GM12878 (cell line): ENCODE data around the gene OSBPL7. TPM values are rescaled to one million over a fixed set of nuclear protein-coding genes. Genes with fewer than 3 reads are reported as not detected.

Source experiments
- ATAC-seq: fragments of 200-7000 bp; cut with Tn5 transposase; 3 replicates; pipeline ENCODE4 v1.9.1; 2020; ENCODE audit warnings: mild to moderate bottlenecking, moderate library complexity
- BruUV-seq: library from RNA; stranded (reverse); fragments of 400-500 nt; replicated peaks from 2 replicates; lab custom pipeline; 2021; lab: Mats Ljungman, UMichigan
- CTCF ChIA-PET: fragments of 300-600 bp; sonication (Branson Sonifier 250); formaldehyde crosslinking; extraction: SDS; loops from one replicate; lab custom pipeline; 2021; ENCODE audit warnings: inconsistent platforms; lab: Yijun Ruan, JAX
- POLR2A ChIA-PET: fragments of 350-600 bp; formaldehyde crosslinking; extraction: SDS; loops from one replicate; lab custom pipeline; 2021; ENCODE audit warnings: inconsistent platforms; lab: Charles Lee
- RAD21 ChIA-PET: fragments of 300-600 bp; sonication (Branson Sonifier 250); formaldehyde crosslinking; loops from one replicate; lab custom pipeline; 2023; ENCODE audit warnings: antibody characterized with exemption; ENCODE audit not compliant: unreplicated experiment; lab: Charles Lee
- SMC1A ChIA-PET: fragments of 300-600 bp; sonication (Branson Sonifier 250); formaldehyde crosslinking; loops from one replicate; lab custom pipeline; 2023; ENCODE audit not compliant: unreplicated experiment, uncharacterized antibody; lab: Charles Lee
- DNase-seq: peaks from one replicate; pipeline ENCODE4 v3.0.0-alpha.2; 2011; ENCODE audit warnings: low read depth, low spot score
- FAIRE-seq: peaks from 3 replicates; lab custom pipeline; 2011; peaks lifted over from hg19 to GRCh38; lab: Jason Lieb, UNC
- H2AFZ ChIP-seq: 2 replicates; pipeline ENCODE4 v1.6.0; 2011; ENCODE audit warnings: low read depth, low read length, control low read depth; ENCODE audit not compliant: control insufficient read depth
- H3K27ac ChIP-seq: 2 replicates; pipeline ENCODE4 v1.5.1; 2011; ENCODE audit warnings: control low read depth; ENCODE audit not compliant: control insufficient read depth, insufficient read depth
- H3K27me3 ChIP-seq, 2 experiments: replicated peaks in 1 of 2; 2 replicates each; pipeline versions ENCODE4 v1.6.0 to v1.6.1; 2011; ENCODE audit warnings: low read length in 1 of 2; ENCODE audit not compliant: control insufficient read depth in 2 of 2, insufficient read depth in 2 of 2
- H3K36me3 ChIP-seq, 2 experiments: 2 replicates each; pipeline ENCODE4 v1.5.1; 2011; ENCODE audit warnings: low read length in 1 of 2; ENCODE audit not compliant: control insufficient read depth in 2 of 2, insufficient read depth in 2 of 2
- H3K4me1 ChIP-seq: 2 replicates; pipeline ENCODE4 v1.6.1; 2011; ENCODE audit warnings: mild to moderate bottlenecking, low read length, moderate library complexity, mixed read lengths; ENCODE audit not compliant: control insufficient read depth, insufficient read depth
- H3K4me2 ChIP-seq: 2 replicates; pipeline ENCODE4 v1.6.0; 2011; ENCODE audit warnings: control low read depth; ENCODE audit not compliant: control insufficient read depth, insufficient read depth
- H3K4me3 ChIP-seq: fragments of 200-600 bp; sonication (generic); 2 replicates; pipeline ENCODE4 v1.5.1; 2016
- H3K79me2 ChIP-seq: 2 replicates; pipeline ENCODE4 v1.6.0; 2011; ENCODE audit warnings: low read length; ENCODE audit not compliant: control insufficient read depth, insufficient read depth
- H3K9ac ChIP-seq: 2 replicates; pipeline ENCODE4 v1.8.0; 2011; ENCODE audit warnings: low read length, control low read depth, mixed read lengths; ENCODE audit not compliant: control insufficient read depth, insufficient read depth
- H3K9me3 ChIP-seq: replicated peaks from 3 replicates; pipeline ENCODE4 v1.5.1; 2011; ENCODE audit warnings: mild to moderate bottlenecking, low read length; ENCODE audit not compliant: control insufficient read depth, insufficient read depth
- H4K20me1 ChIP-seq: 2 replicates; pipeline ENCODE4 v1.6.0; 2011; ENCODE audit not compliant: control insufficient read depth, insufficient read depth
- ATF7 ChIP-seq: fragments of 450-650 bp; IDR thresholded peaks from 2 replicates; pipeline ENCODE4 v1.6.1; 2016; ENCODE audit warnings: low read depth, mild to moderate bottlenecking
- BACH1 ChIP-seq: fragments of 450-650 bp; IDR thresholded peaks from 2 replicates; pipeline ENCODE4 v1.6.1; 2017; ENCODE audit warnings: mild to moderate bottlenecking, borderline replicate concordance
- CBFB ChIP-seq: IDR thresholded peaks from 2 replicates; pipeline ENCODE4 v1.6.1; 2016; ENCODE audit warnings: antibody characterized with exemption, low read depth
- DPF2 ChIP-seq: fragments of 450-650 bp; IDR thresholded peaks from 2 replicates; pipeline ENCODE4 v1.6.1; 2017; ENCODE audit warnings: mild to moderate bottlenecking
- ESRRA ChIP-seq: IDR thresholded peaks from 2 replicates; pipeline ENCODE4 v1.6.1; 2012; ENCODE audit warnings: mild to moderate bottlenecking, low read length, improper control_type of control experiment
- FOXK2 ChIP-seq: fragments of 450-650 bp; IDR thresholded peaks from 2 replicates; pipeline ENCODE4 v1.6.1; 2017; ENCODE audit warnings: mild to moderate bottlenecking, moderate library complexity
- HCFC1 ChIP-seq: fragments of 150-350 bp; IDR thresholded peaks from 2 replicates; pipeline ENCODE4 v1.6.1; 2014; ENCODE audit warnings: low read length
- HDAC6 ChIP-seq: fragments of 200-600 bp; sonication (generic); IDR thresholded peaks from one replicate; pipeline ENCODE4 v1.8.0; 2017; ENCODE audit warnings: antibody characterized with exemption; ENCODE audit not compliant: unreplicated experiment
- HSF1 ChIP-seq: fragments of 150-350 bp; IDR thresholded peaks from 2 replicates; pipeline ENCODE4 v1.6.1; 2014; ENCODE audit warnings: mild to moderate bottlenecking, low read depth, low read length
- IRF4 ChIP-seq: IDR thresholded peaks from 2 replicates; pipeline ENCODE4 v1.6.1; 2011; ENCODE audit warnings: low read depth, low read length
- JUND ChIP-seq: IDR thresholded peaks from 2 replicates; pipeline ENCODE4 v1.6.1; 2012; ENCODE audit warnings: low read depth, mild to moderate bottlenecking, low read length, improper control_type of control experiment, moderate library complexity
- MEF2A ChIP-seq: IDR thresholded peaks from 2 replicates; pipeline ENCODE4 v1.6.1; 2011; ENCODE audit warnings: low read depth, mild to moderate bottlenecking, low read length, moderate library complexity; ENCODE audit not compliant: insufficient read depth
- MTA3 ChIP-seq: IDR thresholded peaks from 2 replicates; pipeline ENCODE4 v1.6.1; 2012; ENCODE audit warnings: low read length, inconsistent platforms, borderline replicate concordance
- SIX5 ChIP-seq: IDR thresholded peaks from 2 replicates; pipeline ENCODE4 v1.6.1; 2011; ENCODE audit warnings: mild to moderate bottlenecking, low read depth, low read length, moderate library complexity; ENCODE audit not compliant: severe bottlenecking
- SMARCA5 ChIP-seq: fragments of 450-650 bp; IDR thresholded peaks from 2 replicates; pipeline ENCODE4 v1.6.1; 2017; ENCODE audit warnings: mild to moderate bottlenecking
- SP1 ChIP-seq: IDR thresholded peaks from one replicate; pipeline ENCODE4 v1.6.1; 2011; ENCODE audit warnings: low read depth, low read length
- TARDBP ChIP-seq: IDR thresholded peaks from 2 replicates; pipeline ENCODE4 v1.6.1; 2016; ENCODE audit warnings: borderline replicate concordance
- USF1 ChIP-seq: IDR thresholded peaks from 2 replicates; pipeline ENCODE4 v1.6.1; 2011; ENCODE audit warnings: borderline replicate concordance, low read depth, mild to moderate bottlenecking, moderate library complexity, mixed read lengths, low read length; ENCODE audit not compliant: insufficient read depth; ENCODE audit errors: extremely low read length
- ZNF217 ChIP-seq: fragments of 450-650 bp; IDR thresholded peaks from 2 replicates; pipeline ENCODE4 v1.6.1; 2017; ENCODE audit warnings: antibody characterized with exemption, mild to moderate bottlenecking
- WGBS: methylation state at CpG from one replicate; pipeline ENCODE4 v1.1.6; 2016; ENCODE audit warnings: low lambda C conversion rate; ENCODE audit not compliant: insufficient replicate concordance, insufficient coverage; ENCODE audit errors: missing lambda C conversion rate; 5-methylcytosine and 5-hydroxymethylcytosine counted together
- in situ Hi-C: fragments of 300-500 bp; cut with MboI; formaldehyde crosslinking; loops from 9 replicates; pipeline ENCODE4 v1.14.3; 2018; ENCODE audit warnings: mixed read lengths
- intact Hi-C: fragments of 100-400 bp; cut with micrococcal nuclease; formaldehyde crosslinking; loops from one replicate; pipeline ENCODE4 v1.14.2; 2022; ENCODE audit not compliant: unreplicated experiment
- polyA plus RNA-seq, 11 experiments: library from polyadenylated mRNA; depleted of rRNA in 4 of 11; unstranded in 6 of 11; stranded (reverse) in 5 of 11; fragments of >200 nt; fragmentation: Nextera tagmentation in 4 of 11; fragmentation: Illumina TruSeq in 1 of 11; extraction: Ambion mirVana in 4 of 11; extraction: Trizol in 1 of 11; gene quantifications; 1 replicate in 1 of 11; 2 replicates in 10 of 11; pipeline versions ENCODE4 v1.2.1 to v1.2.3, GENCODE V29; 2011 to 2016; ENCODE audit warnings: inconsistent platforms in 2 of 11, missing spikeins in 2 of 11, low read depth in 1 of 11
- total RNA-seq, 4 experiments: library from RNA; depleted of rRNA in 3 of 4; stranded (reverse); fragments of >200 nt in 3 of 4; fragmentation: Illumina TruSeq in 1 of 4; extraction: Trizol in 1 of 4; gene quantifications; 2 replicates each; pipeline versions ENCODE4 v1.2.1 to v1.2.3, GENCODE V29; 2013 to 2021
- TF ChIP-seq, protein P1 (sequence below), 3 experiments: IDR thresholded peaks in 2 of 3; conservative IDR thresholded peaks in 1 of 3; 2 replicates each; pipeline ENCODE4 v1.5.1; 2011; ENCODE audit warnings: low read depth in 3 of 3, low read length in 3 of 3, mild to moderate bottlenecking in 3 of 3, control low read depth in 2 of 3, moderate library complexity in 2 of 3, inconsistent platforms in 1 of 3, mixed read lengths in 1 of 3; ENCODE audit not compliant: control insufficient read depth in 2 of 3, insufficient read depth in 1 of 3; ENCODE audit errors: extremely low read depth in 1 of 3

The OSBPL7 gene
- total and polyA plus RNA-seq, 10 of the 15 experiments (the other 5 are each of a cell fraction or from before 2014, with no cell fraction given), result 0.50 to 16.1 (median 6.7) TPM

- TF ChIP-seq USF1 (no peak), MEF2A (no peak), HDAC6 (no peak), SP1 (no peak), ESRRA (no peak), CBFB (no peak)
- TF ChIP-seq, protein P1, sequence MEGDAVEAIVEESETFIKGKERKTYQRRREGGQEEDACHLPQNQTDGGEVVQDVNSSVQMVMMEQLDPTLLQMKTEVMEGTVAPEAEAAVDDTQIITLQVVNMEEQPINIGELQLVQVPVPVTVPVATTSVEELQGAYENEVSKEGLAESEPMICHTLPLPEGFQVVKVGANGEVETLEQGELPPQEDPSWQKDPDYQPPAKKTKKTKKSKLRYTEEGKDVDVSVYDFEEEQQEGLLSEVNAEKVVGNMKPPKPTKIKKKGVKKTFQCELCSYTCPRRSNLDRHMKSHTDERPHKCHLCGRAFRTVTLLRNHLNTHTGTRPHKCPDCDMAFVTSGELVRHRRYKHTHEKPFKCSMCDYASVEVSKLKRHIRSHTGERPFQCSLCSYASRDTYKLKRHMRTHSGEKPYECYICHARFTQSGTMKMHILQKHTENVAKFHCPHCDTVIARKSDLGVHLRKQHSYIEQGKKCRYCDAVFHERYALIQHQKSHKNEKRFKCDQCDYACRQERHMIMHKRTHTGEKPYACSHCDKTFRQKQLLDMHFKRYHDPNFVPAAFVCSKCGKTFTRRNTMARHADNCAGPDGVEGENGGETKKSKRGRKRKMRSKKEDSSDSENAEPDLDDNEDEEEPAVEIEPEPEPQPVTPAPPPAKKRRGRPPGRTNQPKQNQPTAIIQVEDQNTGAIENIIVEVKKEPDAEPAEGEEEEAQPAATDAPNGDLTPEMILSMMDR (IDR thresholded peaks at IDR 0.05 in 2 of 3, conservative IDR thresholded peaks at IDR 0.05 in 1 of 3; ENCODE audit: control insufficient read depth in 2 of 3, extremely low read depth in 1 of 3, insufficient read depth in 1 of 3, low read depth in 3 of 3, low read length in 3 of 3), result no peak
Measured at GRCh38 chr17:47808830-47809480, 12.6 kb downstream of the OSBPL7 start (continued).

DNA sequence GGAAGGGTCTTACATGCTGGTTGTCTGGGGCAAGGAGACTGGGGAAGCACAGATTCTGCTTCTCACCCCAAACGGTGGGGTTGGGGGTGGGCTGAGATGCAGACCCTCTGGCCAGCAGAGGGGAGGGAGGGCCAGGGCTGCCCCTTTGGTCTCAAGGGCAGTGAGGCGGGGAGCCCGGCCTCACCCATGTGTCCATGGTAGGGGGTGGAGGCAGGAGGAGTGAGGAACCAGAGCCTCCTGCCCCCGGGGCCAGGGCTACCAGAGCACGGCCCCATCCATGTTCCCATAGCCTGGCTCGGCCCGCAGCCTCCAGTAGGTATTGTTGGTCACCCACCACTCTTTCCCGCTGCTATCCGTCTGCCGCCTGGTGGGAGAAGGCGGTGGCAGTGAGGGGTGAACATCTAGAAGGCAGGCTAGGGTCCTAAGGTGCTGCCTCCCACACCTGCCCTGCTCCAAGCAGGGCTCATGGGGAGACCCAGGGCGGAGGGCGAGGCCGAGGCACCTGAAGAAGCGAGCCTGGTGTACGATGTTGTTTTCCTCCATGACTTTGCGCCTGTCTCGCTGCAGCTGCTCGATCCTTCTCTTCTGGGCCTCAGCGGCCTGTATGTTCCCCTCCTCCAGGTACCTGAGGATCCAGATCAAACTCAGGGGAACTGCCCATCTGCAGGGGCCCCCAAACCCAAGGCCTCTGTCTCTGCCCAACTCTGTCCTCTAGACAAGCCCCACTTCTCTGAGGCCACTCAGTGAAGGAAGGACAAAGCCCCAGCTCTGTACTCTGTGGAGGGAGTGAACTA lies 13.4 kb downstream of the OSBPL7 start:
- no peak for FAIRE-seq
- Histone ChIP-seq H3K27ac (no peak overlapping the region), H3K4me2 (no peak overlapping the region), H3K4me1 (no peaks in the 10 kb centered on the region), H3K4me3 (no peak overlapping the region), H2AFZ (no peak overlapping the region), H3K27me3 (no peaks in the 10 kb centered on the region), H3K79me2 (no peaks in the 10 kb centered on the region), H3K36me3 (peaks cover 0 to 8% of the 10 kb centered on the region in 2 experiments; a peak in 3 of 4 replicates), H3K9ac (no peak overlapping the region), H3K9me3 (no peaks in the 10 kb centered on the region), H4K20me1 (no peaks in the 10 kb centered on the region)
- DNase-seq, result no peak
- WGBS, result 83% methylated on average over 20 of the region's 20 CpGs
- SMC1A ChIA-PET, result no interaction called here
- intact Hi-C loops (no loop called here), in situ Hi-C loops (loop anchor here (10.0 kb wide), 1 partner anchor 113 kb away; the partner anchor contains the start of gene TBKBP1)
- ATAC-seq, result no peak
- TSS peak; percentile 43 for BruUV-seq
- POLR2A ChIA-PET, result interaction anchor here (0.5 kb wide), 1 partner anchor 214 kb away, joined by 5 read pairs; no protein-coding TSS in a partner anchor
- RAD21 ChIA-PET, result no interaction called here
- CTCF ChIA-PET, result interaction anchor here (1.4 kb wide), 1 partner anchor 78 kb away, joined by 4 read pairs; no protein-coding TSS in a partner anchor
- TF ChIP-seq SIX5, result no peak
- TF ChIP-seq IRF4, result no peak
- no peak for TF ChIP-seq ATF7
- TF ChIP-seq FOXK2, result no peak
- TF ChIP-seq JUND, result no peak
- no peak for TF ChIP-seq ZNF217
- no peak for TF ChIP-seq HCFC1
- no peak for TF ChIP-seq TARDBP
- TF ChIP-seq BACH1, result no peak
- no peak for TF ChIP-seq DPF2
- TF ChIP-seq HSF1, result no peak
- no peak for TF ChIP-seq MTA3
- no peak for TF ChIP-seq SMARCA5
